Effector memory CD8-positive, alpha-beta T cell (primary cell): ENCODE data around the gene DYSF.

Experiments used
- ATAC-seq: fragments of 150-1000 bp; cut with Tn5 transposase; replicated peaks from 2 replicates; pipeline ENCODE4 v1.10.0; 2021; ENCODE audit warnings: mild to moderate bottlenecking, moderate library complexity
- DNase-seq, 3 experiments: peaks; one replicate each; pipeline ENCODE4 v3.0.0; 2021
- H3K27ac Mint-ChIP-seq, 2 donors: one replicate each; pipeline ENCODE4 v1.8.0; 2022; ENCODE audit warnings: mild to moderate bottlenecking in 2 of 2, mixed read lengths in 2 of 2, moderate library complexity in 2 of 2
- H3K27me3 Mint-ChIP-seq, 2 donors: one replicate each; pipeline ENCODE4 v1.8.0; 2022; ENCODE audit warnings: mixed read lengths in 2 of 2
- H3K36me3 Mint-ChIP-seq: one replicate; pipeline ENCODE4 v1.8.0; 2022; ENCODE audit warnings: mild to moderate bottlenecking, moderate library complexity, mixed read lengths; ENCODE audit not compliant: insufficient read depth
- H3K4me1 Mint-ChIP-seq, 2 donors: one replicate each; pipeline ENCODE4 v1.8.0; 2022; ENCODE audit warnings: low read depth in 2 of 2, mixed read lengths in 2 of 2
- H3K4me3 Mint-ChIP-seq, 2 donors: one replicate each; pipeline ENCODE4 v1.8.0; 2022; ENCODE audit warnings: mild to moderate bottlenecking in 2 of 2, mixed read lengths in 2 of 2, moderate library complexity in 2 of 2
- H3K9me3 Mint-ChIP-seq, 2 donors: one replicate each; pipeline ENCODE4 v1.8.0; 2022; ENCODE audit warnings: mixed read lengths in 2 of 2

The DYSF gene

DNA sequence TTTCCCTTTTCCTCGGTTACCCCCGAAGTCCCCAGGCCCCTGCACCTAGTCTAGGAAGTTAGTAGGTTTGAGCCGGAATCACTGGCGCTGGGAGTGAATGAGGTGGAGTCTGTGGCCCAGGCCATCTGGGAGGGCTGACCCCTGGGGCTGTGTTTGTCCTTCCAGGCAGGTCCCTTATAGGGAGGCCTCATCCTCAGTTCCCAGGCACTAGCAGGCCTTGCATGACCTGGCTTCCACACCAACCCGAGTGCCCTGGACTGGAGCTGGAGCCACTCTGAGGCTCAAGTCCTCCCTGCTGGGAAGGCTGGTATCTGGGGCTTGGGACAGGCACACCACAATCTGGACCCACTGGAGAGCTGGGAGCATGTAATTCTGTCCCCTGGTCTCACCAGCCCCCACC is 111.0 kb downstream of the DYSF start:
- Mint-ChIP-seq H3K27me3 (no peaks in the 10 kb centered on the region), H3K36me3 (peaks cover 7% of the 10 kb centered on the region), H3K27ac (no peak overlapping the region), H3K9me3 (no peaks in the 10 kb centered on the region), H3K4me1 (no peaks in the 10 kb centered on the region), H3K4me3 (no peak overlapping the region)
- no peak for ATAC-seq
- no peak for DNase-seq

DNA sequence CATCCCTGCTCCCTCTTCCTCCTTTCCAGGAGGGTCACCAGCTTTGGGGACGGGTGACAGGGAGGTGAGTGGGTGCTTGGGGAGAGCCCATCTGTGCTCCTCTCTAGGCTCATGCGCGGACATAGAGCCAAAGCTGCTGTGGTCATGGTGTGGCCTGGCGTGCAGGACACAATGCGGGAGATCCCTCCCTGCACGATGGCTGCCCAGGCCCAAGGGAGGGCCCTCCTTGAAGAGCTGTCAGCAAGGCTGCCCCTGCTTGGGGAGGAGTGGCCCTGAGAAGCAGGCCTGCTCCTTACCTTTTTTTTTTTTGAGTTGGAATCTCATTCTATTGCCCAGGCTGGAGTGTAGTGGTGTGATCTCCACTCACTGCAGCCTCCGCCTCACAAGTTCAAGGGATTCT is 111.4 kb downstream of the DYSF start:
- H3K27ac Mint-ChIP-seq: no peak overlapping the region
- peaks cover 7% of the 10 kb centered on the region for H3K36me3 Mint-ChIP-seq
- no peaks in the 10 kb centered on the region for H3K9me3 Mint-ChIP-seq
- ATAC-seq (no peak), DNase-seq (no peak)
- H3K4me1 Mint-ChIP-seq: no peaks in the 10 kb centered on the region
- no peaks in the 10 kb centered on the region for H3K27me3 Mint-ChIP-seq
- H3K4me3 Mint-ChIP-seq: no peak overlapping the region

DNA sequence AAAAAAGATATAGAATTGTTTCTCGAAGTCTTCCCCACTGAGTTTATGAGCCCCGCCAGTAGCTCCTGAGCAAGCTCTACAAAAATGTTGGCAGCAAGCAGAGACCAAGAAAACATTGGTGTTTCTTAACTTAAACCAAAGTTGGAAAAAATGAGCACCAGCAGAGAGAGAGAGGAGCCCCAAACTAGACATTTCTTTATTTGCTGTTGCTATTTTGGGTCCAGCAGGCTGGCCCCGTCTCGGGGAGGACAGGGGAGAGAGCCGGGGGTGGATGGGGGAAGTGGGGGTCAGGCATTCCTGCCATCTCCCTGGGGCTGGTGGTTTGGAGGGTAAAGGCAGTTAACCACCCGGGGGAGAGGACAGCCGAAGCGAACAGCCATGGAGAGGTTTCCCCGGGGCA is 113.0 kb downstream of the DYSF start:
- no peaks in the 10 kb centered on the region for H3K9me3 Mint-ChIP-seq
- H3K27ac Mint-ChIP-seq: no peak overlapping the region
- H3K27me3 Mint-ChIP-seq: no peaks in the 10 kb centered on the region
- H3K4me1 Mint-ChIP-seq: no peaks in the 10 kb centered on the region
- DNase-seq (no peak), ATAC-seq (no peak)
- peaks cover 9% of the 10 kb centered on the region for H3K36me3 Mint-ChIP-seq
- no peak overlapping the region for H3K4me3 Mint-ChIP-seq

DNA sequence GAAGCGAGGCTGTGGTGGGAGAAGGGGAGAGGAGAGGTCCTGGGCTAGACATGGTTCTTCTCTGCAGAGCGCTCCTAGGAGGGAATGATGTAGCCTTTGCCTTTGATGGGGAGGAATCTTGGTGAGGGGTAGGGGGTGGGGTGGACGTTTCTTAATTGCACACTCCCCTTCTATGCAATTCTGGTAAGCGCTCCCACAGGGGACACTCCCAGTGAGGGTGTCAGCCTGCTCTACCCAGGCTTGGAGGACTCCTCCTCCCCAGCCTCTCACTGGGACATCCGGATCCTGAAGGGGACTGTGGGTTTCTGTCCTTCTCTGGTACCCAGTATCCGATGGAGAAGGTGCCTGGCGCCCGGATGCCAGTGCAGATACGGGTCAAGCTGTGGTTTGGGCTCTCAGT is 114.3 kb downstream of the DYSF start:
- Mint-ChIP-seq H3K4me3 (no peak overlapping the region), H3K27me3 (no peaks in the 10 kb centered on the region), H3K9me3 (no peaks in the 10 kb centered on the region), H3K36me3 (peaks cover 6% of the 10 kb centered on the region), H3K27ac (no peak overlapping the region), H3K4me1 (no peaks in the 10 kb centered on the region)
- DNase-seq (no peak), ATAC-seq (no peak)

GRCh38 chr2:71568103-71568502 is 114.7 kb downstream of the DYSF start:
- no peak overlapping the region for H3K27ac Mint-ChIP-seq
- H3K4me3 Mint-ChIP-seq: no peak overlapping the region
- H3K36me3 Mint-ChIP-seq: peaks cover 6% of the 10 kb centered on the region
- H3K27me3 Mint-ChIP-seq: no peaks in the 10 kb centered on the region
- DNase-seq (no peak), ATAC-seq (no peak)
- no peaks in the 10 kb centered on the region for H3K9me3 Mint-ChIP-seq
- no peaks in the 10 kb centered on the region for H3K4me1 Mint-ChIP-seq

DNA sequence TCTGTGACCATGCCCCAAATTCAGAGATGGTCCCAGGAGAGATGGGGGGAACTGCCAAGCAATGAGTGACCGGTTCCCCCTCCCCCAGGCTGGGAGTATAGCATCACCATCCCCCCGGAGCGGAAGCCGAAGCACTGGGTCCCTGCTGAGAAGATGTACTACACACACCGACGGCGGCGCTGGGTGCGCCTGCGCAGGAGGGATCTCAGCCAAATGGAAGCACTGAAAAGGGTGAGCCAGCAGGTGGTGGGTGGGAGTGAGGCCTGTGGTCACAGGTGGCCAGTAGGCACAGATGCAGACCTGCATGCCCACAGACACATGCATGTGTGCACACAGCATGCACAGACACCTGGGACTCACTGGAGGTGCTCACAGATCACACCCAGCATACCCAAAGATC is 117.2 kb downstream of the DYSF start:
- H3K27ac Mint-ChIP-seq: no peak overlapping the region
- H3K9me3 Mint-ChIP-seq: no peaks in the 10 kb centered on the region
- H3K4me1 Mint-ChIP-seq: no peaks in the 10 kb centered on the region
- DNase-seq (no peak), ATAC-seq (no peak)
- peaks cover 0 to 4% of the 10 kb centered on the region in 2 donors for H3K27me3 Mint-ChIP-seq
- no peak overlapping the region for H3K4me3 Mint-ChIP-seq
- H3K36me3 Mint-ChIP-seq: peaks cover 6% of the 10 kb centered on the region

DNA sequence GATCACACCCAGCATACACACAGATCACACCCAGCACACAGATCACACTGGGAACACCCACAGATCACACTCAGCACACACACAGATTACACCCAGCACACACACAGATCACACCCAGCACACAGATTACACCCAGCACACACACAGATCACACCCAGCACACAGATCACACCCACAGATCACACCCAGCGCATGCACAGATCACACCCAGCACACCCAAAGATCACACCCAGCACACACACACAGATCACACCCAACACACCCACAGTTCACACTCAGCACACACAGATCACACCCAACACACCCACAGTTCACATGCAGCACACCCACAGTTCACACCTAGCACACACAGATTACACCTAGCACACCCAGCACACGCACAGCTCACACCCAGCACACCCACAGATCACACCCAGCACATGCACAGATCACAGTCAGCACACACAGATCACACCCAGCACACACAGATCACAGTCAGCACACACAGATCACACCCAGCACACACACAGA is 117.6 kb downstream of the DYSF start:
- no peak for DNase-seq
- Mint-ChIP-seq H3K27me3 (peaks cover 0 to 9% of the 10 kb centered on the region in 2 donors), H3K4me1 (no peaks in the 10 kb centered on the region), H3K9me3 (no peaks in the 10 kb centered on the region), H3K4me3 (no peak overlapping the region), H3K27ac (no peak overlapping the region), H3K36me3 (peaks cover 6% of the 10 kb centered on the region)
- no peak for ATAC-seq

GRCh38 chr2:71571945-71572344 is 118.6 kb downstream of the DYSF start:
- no peaks in the 10 kb centered on the region for H3K9me3 Mint-ChIP-seq

DNA sequence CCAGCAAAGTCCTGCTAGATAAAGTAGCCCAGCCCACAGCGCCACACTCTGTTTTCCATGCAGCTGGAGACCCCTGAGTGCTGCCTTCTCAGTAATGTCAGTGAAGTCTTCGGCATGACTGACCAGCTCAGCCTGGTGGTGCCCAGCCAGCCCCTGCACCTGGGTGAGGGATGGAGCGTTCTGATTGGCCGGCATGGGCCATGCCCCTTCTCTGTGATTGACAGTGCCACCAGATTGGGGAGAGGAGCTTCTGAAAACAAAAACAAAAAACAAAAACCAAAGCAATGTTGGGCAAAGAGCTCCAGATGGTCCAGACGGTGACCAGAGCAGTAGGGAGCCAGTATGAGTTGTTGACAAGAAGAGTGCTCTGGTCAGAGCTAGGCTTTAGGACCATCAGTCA is 122.6 kb downstream of the DYSF start:
- H3K9me3 Mint-ChIP-seq: no peaks in the 10 kb centered on the region

More at GRCh38 chr2:71571945-71572344, 118.6 kb downstream of the DYSF start:
- Mint-ChIP-seq H3K27me3 (peaks cover 0 to 10% of the 10 kb centered on the region in 2 donors), H3K27ac (no peak overlapping the region), H3K4me3 (no peak overlapping the region), H3K4me1 (no peaks in the 10 kb centered on the region), H3K36me3 (peaks cover 6% of the 10 kb centered on the region)
- DNase-seq (no peak), ATAC-seq (no peak)

GRCh38 chr2:71576541-71576940 is 123.2 kb downstream of the DYSF start:
- no peaks in the 10 kb centered on the region for H3K4me1 Mint-ChIP-seq
- no peaks in the 10 kb centered on the region for H3K9me3 Mint-ChIP-seq
- H3K4me3 Mint-ChIP-seq: no peak overlapping the region
- H3K36me3 Mint-ChIP-seq: no peaks in the 10 kb centered on the region
- peaks cover 0 to 10% of the 10 kb centered on the region in 2 donors for H3K27me3 Mint-ChIP-seq
- DNase-seq (no peak), ATAC-seq (no peak)
- H3K27ac Mint-ChIP-seq: no peak overlapping the region

More for the DNA sequence above, 122.6 kb downstream of the DYSF start:
- Mint-ChIP-seq H3K36me3 (no peaks in the 10 kb centered on the region), H3K4me1 (no peaks in the 10 kb centered on the region), H3K27me3 (peaks cover 0 to 10% of the 10 kb centered on the region in 2 donors), H3K4me3 (no peak overlapping the region), H3K27ac (no peak overlapping the region)
- no peak for ATAC-seq
- DNase-seq: no peak

DNA sequence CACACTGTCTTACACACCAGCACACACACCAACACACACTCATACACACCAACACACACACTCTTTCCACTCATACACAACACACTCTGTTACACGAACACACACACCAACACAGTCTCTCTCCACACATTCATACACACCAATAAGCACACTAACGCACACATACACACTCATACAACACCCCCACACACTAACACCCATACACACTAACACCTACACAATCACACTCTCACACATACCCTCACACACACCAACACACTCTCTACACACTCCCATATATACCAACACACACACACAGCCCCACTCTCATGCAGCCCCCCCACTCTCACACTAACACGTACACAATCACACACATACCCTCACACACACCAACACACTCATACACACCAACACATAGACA is 123.8 kb downstream of the DYSF start:
- Mint-ChIP-seq H3K4me3 (no peak overlapping the region), H3K36me3 (no peaks in the 10 kb centered on the region), H3K27me3 (peaks cover 0 to 10% of the 10 kb centered on the region in 2 donors), H3K27ac (no peak overlapping the region), H3K9me3 (no peaks in the 10 kb centered on the region), H3K4me1 (no peaks in the 10 kb centered on the region)
- DNase-seq: no peak
- no peak for ATAC-seq

- Mint-ChIP-seq H3K36me3 (peaks cover 2% of the 10 kb centered on the region), H3K9me3 (no peaks in the 10 kb centered on the region)
Observed at GRCh38 chr2:71578767-71579342, 125.5 kb downstream of the DYSF start.

GRCh38 chr2:71581026-71581425 is 127.7 kb downstream of the DYSF start:
- Mint-ChIP-seq H3K27me3 (peaks cover 0 to 11% of the 10 kb centered on the region in 2 donors), H3K4me1 (no peaks in the 10 kb centered on the region), H3K4me3 (no peak overlapping the region), H3K36me3 (peaks cover 2% of the 10 kb centered on the region), H3K9me3 (no peaks in the 10 kb centered on the region), H3K27ac (no peak overlapping the region)
- DNase-seq: no peak
- ATAC-seq: no peak

More at GRCh38 chr2:71578767-71579342, 125.5 kb downstream of the DYSF start:
- Mint-ChIP-seq H3K27ac (no peak overlapping the region), H3K27me3 (peaks cover 0 to 10% of the 10 kb centered on the region in 2 donors), H3K4me3 (no peak overlapping the region), H3K4me1 (no peaks in the 10 kb centered on the region)
- DNase-seq (no peak), ATAC-seq (no peak)

DNA sequence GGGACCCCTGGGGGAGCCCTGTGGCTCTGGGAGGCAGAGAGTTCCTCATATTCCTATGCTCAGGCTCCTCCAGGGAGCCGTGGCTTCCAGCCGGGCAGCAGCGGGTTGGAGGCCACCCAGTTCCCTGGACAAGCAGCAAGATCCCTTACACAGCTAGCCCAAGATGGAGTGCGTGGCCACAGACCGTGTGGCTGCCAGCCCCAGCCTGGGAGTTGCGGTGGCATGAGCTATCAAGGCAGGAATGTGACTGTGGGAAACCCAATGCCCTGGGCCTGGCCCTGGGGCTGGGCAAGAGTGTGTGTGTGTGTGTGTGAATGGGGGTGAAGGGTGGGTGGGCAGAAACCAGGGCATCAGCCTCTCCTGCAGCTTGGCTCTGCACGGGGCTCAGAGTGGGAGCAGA is 130.5 kb downstream of the DYSF start:
- Mint-ChIP-seq H3K9me3 (no peaks in the 10 kb centered on the region), H3K4me3 (no peak overlapping the region), H3K27ac (no peak overlapping the region), H3K27me3 (peaks cover 0 to 10% of the 10 kb centered on the region in 2 donors), H3K36me3 (peaks cover 2% of the 10 kb centered on the region), H3K4me1 (no peaks in the 10 kb centered on the region)
- DNase-seq: no peak
- ATAC-seq: no peak
